GM18498 (cell line): ENCODE data around the gene VDAC2.

Experiments
- ATAC-seq: cut with Tn5 transposase; IDR thresholded peaks from one replicate; pipeline ENCODE4 v1.9.1; 2021; ENCODE audit warnings: mild to moderate bottlenecking, moderate library complexity; ENCODE audit not compliant: unreplicated experiment

Gene VDAC2

GRCh38 chr10:75247797-75248196 lies 37.2 kb downstream of the VDAC2 start:
- no peak for ATAC-seq

- ATAC-seq: no peak
Observed at GRCh38 chr10:75250934-75251333, 40.3 kb downstream of the VDAC2 start.

- no peak for ATAC-seq
Observed at GRCh38 chr10:75253281-75254220, 43.0 kb downstream of the VDAC2 start.

GRCh38 chr10:75254739-75255138 lies 44.1 kb downstream of the VDAC2 start:
- no peak for ATAC-seq

- no peak for ATAC-seq
Observed at GRCh38 chr10:75260990-75261389, 50.4 kb downstream of the VDAC2 start.

- no peak for ATAC-seq
Observed at GRCh38 chr10:75261813-75262705, 51.5 kb downstream of the VDAC2 start.

- no peak for ATAC-seq
Observed at GRCh38 chr10:75263806-75264205, 53.2 kb downstream of the VDAC2 start.

GRCh38 chr10:75265856-75266255 lies 55.3 kb downstream of the VDAC2 start:
- no peak for ATAC-seq

- no peak for ATAC-seq
Observed at GRCh38 chr10:75266945-75267344, 56.3 kb downstream of the VDAC2 start.

GRCh38 chr10:75269605-75270004 lies 59.0 kb downstream of the VDAC2 start:
- no peak for ATAC-seq

- no peak for ATAC-seq
Observed at GRCh38 chr10:75272094-75272493, 61.5 kb downstream of the VDAC2 start.

GRCh38 chr10:75272896-75273295 lies 62.3 kb downstream of the VDAC2 start:
- no peak for ATAC-seq

GRCh38 chr10:75276069-75276872 lies 65.7 kb downstream of the VDAC2 start:
- no peak for ATAC-seq

- no peak for ATAC-seq
Observed at GRCh38 chr10:75280236-75280635, 69.6 kb downstream of the VDAC2 start.
